Mesenchymal stem cell (in vitro differentiated cells and primary cell): ENCODE measurements around the gene DLEC1.

Source experiments
- DNase-seq: peaks from one replicate; pipeline ENCODE4 v3.0.0-alpha.2; 2013
- H2AFZ ChIP-seq: one replicate; pipeline ENCODE4 v1.6.1; 2013; ENCODE audit warnings: low read depth, mild to moderate bottlenecking, control low read depth, inconsistent platforms, low read length, moderate library complexity
- H2AK5ac ChIP-seq: 2 replicates; pipeline ENCODE4 v1.6.1; 2013; ENCODE audit warnings: low read length, moderate library complexity, mild to moderate bottlenecking, inconsistent platforms; ENCODE audit not compliant: severe bottlenecking
- H2BK120ac ChIP-seq: one replicate; pipeline ENCODE4 v1.6.1; 2013; ENCODE audit warnings: low read depth, mild to moderate bottlenecking, inconsistent platforms, low read length, moderate library complexity
- H2BK12ac ChIP-seq, 2 experiments: one replicate each; pipeline ENCODE4 v1.6.1; 2013; ENCODE audit warnings: inconsistent platforms in 2 of 2, low read length in 2 of 2, mild to moderate bottlenecking in 2 of 2, moderate library complexity in 2 of 2, control low read depth in 1 of 2
- H2BK15ac ChIP-seq: one replicate; pipeline ENCODE4 v1.6.1; 2013; ENCODE audit warnings: mild to moderate bottlenecking, low read depth, inconsistent platforms; ENCODE audit not compliant: poor library complexity, severe bottlenecking
- H2BK5ac ChIP-seq: 2 replicates; pipeline ENCODE4 v1.6.1; 2013; ENCODE audit warnings: low read depth, mild to moderate bottlenecking, low read length, control low read depth, inconsistent platforms; ENCODE audit not compliant: poor library complexity, severe bottlenecking
- H3K14ac ChIP-seq, 2 experiments: one replicate each; pipeline ENCODE4 v1.6.1; 2013; ENCODE audit warnings: inconsistent platforms in 2 of 2, low read length in 2 of 2, control low read depth in 1 of 2, mild to moderate bottlenecking in 1 of 2, moderate library complexity in 1 of 2
- H3K18ac ChIP-seq, 2 experiments: one replicate each; pipeline ENCODE4 v1.6.1; 2013; ENCODE audit warnings: inconsistent platforms in 2 of 2, low read length in 2 of 2, control low read depth in 1 of 2, low read depth in 1 of 2, mild to moderate bottlenecking in 1 of 2
- H3K23ac ChIP-seq, 2 experiments: one replicate each; pipeline ENCODE4 v1.6.1; 2013; ENCODE audit warnings: inconsistent platforms in 2 of 2, low read length in 2 of 2, mild to moderate bottlenecking in 2 of 2, moderate library complexity in 2 of 2, control low read depth in 1 of 2
- H3K27ac ChIP-seq: 2 replicates; pipeline ENCODE4 v1.5.1; 2013; ENCODE audit warnings: mild to moderate bottlenecking, moderate library complexity, low read length, control low read depth, inconsistent platforms; ENCODE audit not compliant: poor library complexity, severe bottlenecking
- H3K27me3 ChIP-seq, 2 experiments: 2 replicates each; pipeline versions ENCODE4 v1.6.1 to v1.7.0; 2013; ENCODE audit warnings: low read length in 2 of 2, mild to moderate bottlenecking in 2 of 2, moderate library complexity in 2 of 2, control low read depth in 1 of 2, inconsistent platforms in 1 of 2; ENCODE audit not compliant: control insufficient read depth in 1 of 2, insufficient read depth in 1 of 2
- H3K36me3 ChIP-seq, 2 experiments: 2 replicates each; pipeline versions ENCODE4 v1.6.1 to v1.7.0; 2013; ENCODE audit warnings: low read length in 2 of 2, control low read depth in 1 of 2, inconsistent platforms in 1 of 2, low read depth in 1 of 2, mild to moderate bottlenecking in 1 of 2; ENCODE audit not compliant: insufficient read depth in 2 of 2, control insufficient read depth in 1 of 2
- H3K4ac ChIP-seq, 2 experiments: one replicate each; pipeline ENCODE4 v1.6.1; 2013; ENCODE audit warnings: inconsistent platforms in 2 of 2, low read length in 2 of 2, mild to moderate bottlenecking in 2 of 2, moderate library complexity in 2 of 2, control low read depth in 1 of 2, low read depth in 1 of 2
- H3K4me1 ChIP-seq: 2 replicates; pipeline ENCODE4 v1.6.1; 2013; ENCODE audit warnings: low read depth, low read length, control low read depth; ENCODE audit not compliant: control insufficient read depth, insufficient read depth
- H3K4me2 ChIP-seq: 2 replicates; pipeline ENCODE4 v1.6.1; 2013; ENCODE audit warnings: low read length, mild to moderate bottlenecking, inconsistent platforms; ENCODE audit not compliant: poor library complexity, severe bottlenecking
- H3K4me3 ChIP-seq, 2 experiments: 2 replicates each; pipeline versions ENCODE4 v1.5.1 to v1.7.0; 2013; ENCODE audit warnings: low read length in 2 of 2, mild to moderate bottlenecking in 2 of 2, control low read depth in 1 of 2, low read depth in 1 of 2; ENCODE audit not compliant: insufficient read depth in 1 of 2
- H3K79me1 ChIP-seq: replicated peaks from 2 replicates; pipeline ENCODE4 v1.6.1; 2013; ENCODE audit warnings: mild to moderate bottlenecking, control low read depth, low read length, inconsistent platforms; ENCODE audit not compliant: poor library complexity, severe bottlenecking
- H3K9ac ChIP-seq: 2 replicates; pipeline ENCODE4 v1.7.0; 2013; ENCODE audit warnings: mild to moderate bottlenecking, low read length, moderate library complexity
- H3K9me3 ChIP-seq: 2 replicates; pipeline ENCODE4 v1.7.0; 2013; ENCODE audit warnings: mild to moderate bottlenecking, low read length; ENCODE audit not compliant: control insufficient read depth
- H4K8ac ChIP-seq: one replicate; pipeline ENCODE4 v1.6.1; 2013; ENCODE audit warnings: inconsistent platforms, mild to moderate bottlenecking, low read length, moderate library complexity
- H4K91ac ChIP-seq: one replicate; pipeline ENCODE4 v1.6.1; 2013; ENCODE audit warnings: mild to moderate bottlenecking, low read length, inconsistent platforms
- WGBS: methylation state at CpG from one replicate; pipeline ENCODE4 v1.1.7; 2013; ENCODE audit warnings: mixed read lengths; 5-methylcytosine and 5-hydroxymethylcytosine counted together

Gene DLEC1

DNA sequence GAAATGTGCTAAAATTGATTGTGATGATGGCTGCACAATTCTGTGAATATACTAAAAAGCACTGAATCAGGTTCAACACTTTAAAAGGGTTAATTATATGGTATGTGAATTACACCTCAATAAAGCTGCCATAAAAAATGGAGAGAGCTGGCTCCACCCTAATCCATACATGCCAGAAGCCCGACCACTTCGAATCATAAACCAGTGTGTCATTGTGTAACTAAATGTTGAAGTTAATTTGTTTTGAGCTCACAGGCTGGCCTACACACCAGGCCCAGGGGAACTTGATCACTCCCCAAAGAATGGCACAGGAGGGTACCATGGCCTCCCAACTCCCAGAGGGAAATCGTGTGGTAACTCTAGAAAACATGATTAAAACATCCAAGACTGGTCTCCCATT, 23.5 kb upstream of the DLEC1 start:
- H2BK5ac ChIP-seq, result no peak overlapping the region
- H3K23ac ChIP-seq, result no peak overlapping the region
- no peak overlapping the region for H3K14ac ChIP-seq
- no peak overlapping the region for H2AK5ac ChIP-seq
- peaks cover 52 to 80% of the 10 kb centered on the region in 2 experiments for H3K36me3 ChIP-seq
- no peak overlapping the region for H2BK15ac ChIP-seq
- no peak overlapping the region for H4K91ac ChIP-seq
- H3K4me1 ChIP-seq, result peaks cover 14% of the 10 kb centered on the region
- H3K4me2 ChIP-seq, result no peak overlapping the region
- H3K79me1 ChIP-seq, result no peaks in the 10 kb centered on the region
- H3K27ac ChIP-seq, result no peak overlapping the region
- 84% methylated on average over 2 of the region's 3 CpGs for WGBS
- H3K27me3 ChIP-seq, result no peaks in the 10 kb centered on the region
- no peak overlapping the region for H3K18ac ChIP-seq
- no peak overlapping the region for H3K4me3 ChIP-seq
- DNase-seq, result no peak
- H4K8ac ChIP-seq, result no peak overlapping the region
- H2BK120ac ChIP-seq, result no peak overlapping the region
- no peak overlapping the region for H2AFZ ChIP-seq
- no peak overlapping the region for H3K9ac ChIP-seq
- no peak overlapping the region for H2BK12ac ChIP-seq
- no peak overlapping the region for H3K4ac ChIP-seq
- H3K9me3 ChIP-seq, result peaks cover 9% of the 10 kb centered on the region

DNA sequence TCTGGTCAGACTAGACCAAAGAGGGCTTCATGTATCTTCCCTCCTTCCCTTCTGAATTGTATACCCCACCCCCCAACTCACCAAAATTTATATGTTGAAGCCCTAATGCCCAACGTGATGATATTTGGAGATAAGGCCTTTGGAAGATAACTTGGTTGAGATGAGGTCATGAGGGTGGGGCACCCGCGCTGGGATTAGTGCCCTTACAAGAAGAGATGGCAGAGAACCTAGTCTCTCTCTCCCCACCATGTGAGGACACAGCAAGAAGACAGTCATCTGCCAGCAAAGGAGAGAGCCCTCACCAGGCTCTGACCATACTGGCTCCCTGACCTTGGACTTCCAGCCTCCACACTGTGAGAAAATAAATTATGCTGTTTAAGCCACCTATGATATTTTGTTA, 23.0 kb upstream of the DLEC1 start:
- no peak overlapping the region for H3K23ac ChIP-seq

DNA sequence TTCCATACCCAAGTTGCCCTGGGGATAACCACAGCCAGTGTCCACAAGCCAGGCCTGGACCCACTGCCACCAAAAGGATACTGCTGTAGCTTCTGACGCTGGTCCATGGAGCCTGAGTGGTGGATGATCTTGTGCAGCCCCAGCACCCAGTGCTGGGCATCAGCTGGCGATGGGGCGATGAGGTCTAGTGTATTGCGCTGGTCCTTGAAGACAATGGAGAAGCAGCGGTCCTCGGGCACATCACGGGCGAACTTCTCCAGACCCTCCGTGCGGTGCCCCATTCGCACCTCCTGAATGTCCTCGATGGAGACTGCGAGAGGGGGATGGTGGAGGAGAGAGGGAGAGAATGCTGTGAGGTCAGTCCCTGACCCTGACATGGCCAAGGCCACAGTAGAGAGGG, 22.6 kb upstream of the DLEC1 start:
- Histone ChIP-seq H2BK15ac (no peak overlapping the region), H3K4me1 (peaks cover 14% of the 10 kb centered on the region), H4K91ac (no peak overlapping the region), H2BK12ac (no peak overlapping the region), H4K8ac (no peak overlapping the region), H3K4me2 (no peak overlapping the region), H2BK5ac (no peak overlapping the region), H3K4me3 (no peak overlapping the region), H3K23ac (no peak overlapping the region), H3K27me3 (no peaks in the 10 kb centered on the region), H3K4ac (no peak overlapping the region), H3K18ac (no peak overlapping the region), H3K14ac (no peak overlapping the region), H3K36me3 (peaks cover 44 to 71% of the 10 kb centered on the region in 2 experiments), H2BK120ac (no peak overlapping the region), H3K27ac (no peak overlapping the region), H2AFZ (no peak overlapping the region), H3K9ac (no peak overlapping the region), H3K9me3 (peaks cover 9% of the 10 kb centered on the region), H3K79me1 (peaks cover 1% of the 10 kb centered on the region), H2AK5ac (no peak overlapping the region)
- WGBS, result 98% methylated on average over 13 of the region's 13 CpGs
- no peak for DNase-seq

More for the DNA sequence above, 23.0 kb upstream of the DLEC1 start:
- Histone ChIP-seq H3K14ac (no peak overlapping the region), H3K79me1 (no peaks in the 10 kb centered on the region), H3K36me3 (peaks cover 48 to 75% of the 10 kb centered on the region in 2 experiments), H2BK15ac (no peak overlapping the region), H3K9ac (no peak overlapping the region), H2BK5ac (no peak overlapping the region), H3K4me1 (peaks cover 14% of the 10 kb centered on the region), H4K8ac (no peak overlapping the region), H3K27me3 (no peaks in the 10 kb centered on the region), H2BK120ac (no peak overlapping the region), H2AFZ (no peak overlapping the region), H4K91ac (no peak overlapping the region), H3K27ac (no peak overlapping the region), H2BK12ac (no peak overlapping the region), H2AK5ac (no peak overlapping the region), H3K9me3 (peaks cover 9% of the 10 kb centered on the region), H3K4me3 (no peak overlapping the region), H3K4me2 (no peak overlapping the region), H3K18ac (no peak overlapping the region), H3K4ac (no peak overlapping the region)
- 95% methylated on average over 2 of the region's 3 CpGs for WGBS
- DNase-seq, result no peak

DNA sequence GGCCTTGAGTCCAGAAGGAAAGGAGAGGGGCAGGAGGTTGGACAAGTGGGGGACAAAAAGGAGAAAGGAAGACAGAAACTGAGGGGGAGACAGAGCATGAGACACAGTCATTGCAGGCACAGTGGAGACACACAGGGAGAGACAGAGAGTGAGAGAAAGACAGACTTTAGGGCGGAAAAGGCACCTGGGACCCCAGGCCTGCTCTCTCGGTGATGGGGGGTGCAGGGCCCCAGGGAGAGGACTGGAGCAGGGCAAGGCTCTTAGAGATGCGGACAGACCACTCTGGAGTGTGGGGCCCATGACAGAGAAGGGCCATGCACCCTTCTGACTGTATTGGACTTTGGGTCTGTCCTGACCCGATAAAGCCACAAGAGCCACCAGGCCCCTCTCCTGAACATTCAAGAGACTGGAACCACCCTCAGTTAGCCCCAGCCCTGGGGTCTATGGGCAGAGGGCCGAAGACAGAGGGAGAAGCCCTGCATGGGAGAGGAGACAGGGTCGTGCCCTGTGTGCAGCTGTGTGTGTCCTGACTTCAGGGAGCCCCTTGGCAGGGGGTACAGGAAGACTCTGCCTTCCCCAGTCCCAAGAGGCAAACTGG, 22.1 kb upstream of the DLEC1 start:
- Histone ChIP-seq H3K36me3 (peaks cover 42 to 67% of the 10 kb centered on the region in 2 experiments), H3K23ac (no peak overlapping the region), H2BK5ac (no peak overlapping the region), H4K91ac (no peak overlapping the region), H3K9ac (no peak overlapping the region), H2BK15ac (no peak overlapping the region), H3K4me3 (no peak overlapping the region), H2BK120ac (no peak overlapping the region), H2BK12ac (no peak overlapping the region), H3K27ac (no peak overlapping the region), H3K4me1 (peaks cover 14% of the 10 kb centered on the region), H3K4me2 (no peak overlapping the region), H3K4ac (no peak overlapping the region), H3K9me3 (peaks cover 9% of the 10 kb centered on the region), H3K79me1 (peaks cover 1% of the 10 kb centered on the region), H3K14ac (no peak overlapping the region), H3K18ac (no peak overlapping the region), H2AK5ac (no peak overlapping the region), H2AFZ (no peak overlapping the region), H4K8ac (no peak overlapping the region), H3K27me3 (no peaks in the 10 kb centered on the region)
- 76% methylated on average over 6 of the region's 6 CpGs for WGBS
- no peak for DNase-seq
